Thyroid gland (tissue), 4 donors: ENCODE results near the gene CTBP1. TPM values are rescaled to one million over a fixed set of nuclear protein-coding genes. Genes with fewer than 3 reads are reported as not detected.

Experiments used
- DNase-seq, 2 donors: peaks; one replicate each; pipeline ENCODE4 v3.0.0-alpha.2; 2019
- H3K27ac ChIP-seq, 3 donors: fragments of 200-600 bp; sonication (generic); 1 replicate in 2 of 3; 2 replicates in 1 of 3; pipeline ENCODE4 v1.5.1; 2016 to 2019; ENCODE audit warnings: mild to moderate bottlenecking in 1 of 3, moderate library complexity in 1 of 3
- H3K27me3 ChIP-seq: fragments of 200-600 bp; sonication (generic); one replicate; pipeline ENCODE4 v1.5.1; 2019
- H3K36me3 ChIP-seq, 2 donors: fragments of 200-600 bp; sonication (generic); one replicate each; pipeline ENCODE4 v1.5.1; 2016 to 2019
- H3K4me1 ChIP-seq, 2 donors: fragments of 200-600 bp; sonication (generic); one replicate each; pipeline ENCODE4 v1.5.1; 2017 to 2019
- H3K4me3 ChIP-seq, 3 donors: fragments of 200-600 bp; sonication (generic); replicated peaks in 1 of 3; 1 replicate in 2 of 3; 2 replicates in 1 of 3; pipeline ENCODE4 v1.5.1; 2016; ENCODE audit warnings: mild to moderate bottlenecking in 1 of 3
- H3K9me3 ChIP-seq: fragments of 200-600 bp; sonication (generic); one replicate; pipeline ENCODE4 v1.5.1; 2017
- POLR2A ChIP-seq, 2 donors: fragments of 450-650 bp; IDR thresholded peaks; one replicate each; pipeline ENCODE4 v1.6.1; 2017; ENCODE audit warnings: antibody characterized with exemption in 2 of 2, mild to moderate bottlenecking in 2 of 2, moderate library complexity in 1 of 2
- WGBS, 2 donors: methylation state at CpG; one replicate each; pipeline ENCODE4 v1.1.5; 2017; 5-methylcytosine and 5-hydroxymethylcytosine counted together
- intact Hi-C: fragments of 100-400 bp; cut with DNase I; formaldehyde crosslinking; loops from one replicate; pipeline ENCODE4 v1.15.1; 2023
- total RNA-seq, 4 donors: library from RNA; depleted of rRNA; stranded (reverse); fragments of >200 nt; gene quantifications; one replicate each; pipeline ENCODE4 v1.2.3, GENCODE V29; 2016
- TF ChIP-seq, protein P1 (sequence below), 6 experiments: fragments of 200-600 bp in 3 of 6; fragments of 450-650 bp in 3 of 6; sonication (generic) in 3 of 6; IDR thresholded peaks; one replicate each; pipeline ENCODE4 v1.5.1; 2016 to 2019; ENCODE audit warnings: antibody characterized with exemption in 6 of 6, mild to moderate bottlenecking in 2 of 6, inconsistent platforms in 1 of 6, moderate library complexity in 1 of 6

CTBP1 gene
- total RNA-seq, 4 donors from 2014 or later, result 102 to 226 (median 177) TPM

DNA sequence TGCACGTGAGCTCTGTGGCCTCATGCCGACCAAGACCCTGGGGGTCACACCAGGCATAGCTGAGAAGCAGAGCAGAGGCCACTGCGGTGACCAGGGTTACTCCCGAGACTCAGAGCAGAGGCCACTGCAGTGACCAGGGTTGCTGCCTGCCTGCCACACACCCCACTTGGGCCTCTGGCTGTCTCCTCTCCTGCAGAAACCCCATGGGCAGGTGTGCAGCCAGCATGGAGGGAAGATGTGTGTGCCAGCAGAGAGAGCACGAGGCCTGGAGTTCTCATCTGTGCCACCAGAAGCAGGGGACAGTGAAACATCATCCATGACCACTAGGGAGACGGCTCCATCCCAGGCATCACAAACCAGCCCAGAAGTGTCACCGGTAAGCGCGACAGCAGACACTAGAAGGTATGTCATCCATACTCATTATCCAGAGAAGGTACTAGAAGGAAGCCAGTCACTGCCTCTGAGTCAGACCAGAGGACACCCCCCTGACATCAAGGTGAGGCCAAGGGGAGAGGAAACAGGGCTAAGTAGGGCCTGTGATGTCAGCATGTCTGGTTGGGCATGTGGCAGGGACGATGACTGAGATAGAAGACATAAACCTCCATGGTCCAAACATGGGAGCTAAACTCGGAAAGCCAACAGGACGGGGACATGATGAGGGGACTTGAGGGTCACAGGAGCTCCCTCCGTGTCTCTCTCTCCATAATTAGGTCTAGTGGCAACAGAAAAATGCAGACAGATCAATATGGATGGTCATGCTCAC, 52.3 kb downstream of the CTBP1 start:
- intact Hi-C loops, result no loop called here
- H3K4me1 ChIP-seq, result peaks cover 13 to 34% of the 10 kb centered on the region in 2 donors
- no peak overlapping the region for H3K4me3 ChIP-seq
- no peak overlapping the region for H3K27ac ChIP-seq
- TF ChIP-seq, protein P1, sequence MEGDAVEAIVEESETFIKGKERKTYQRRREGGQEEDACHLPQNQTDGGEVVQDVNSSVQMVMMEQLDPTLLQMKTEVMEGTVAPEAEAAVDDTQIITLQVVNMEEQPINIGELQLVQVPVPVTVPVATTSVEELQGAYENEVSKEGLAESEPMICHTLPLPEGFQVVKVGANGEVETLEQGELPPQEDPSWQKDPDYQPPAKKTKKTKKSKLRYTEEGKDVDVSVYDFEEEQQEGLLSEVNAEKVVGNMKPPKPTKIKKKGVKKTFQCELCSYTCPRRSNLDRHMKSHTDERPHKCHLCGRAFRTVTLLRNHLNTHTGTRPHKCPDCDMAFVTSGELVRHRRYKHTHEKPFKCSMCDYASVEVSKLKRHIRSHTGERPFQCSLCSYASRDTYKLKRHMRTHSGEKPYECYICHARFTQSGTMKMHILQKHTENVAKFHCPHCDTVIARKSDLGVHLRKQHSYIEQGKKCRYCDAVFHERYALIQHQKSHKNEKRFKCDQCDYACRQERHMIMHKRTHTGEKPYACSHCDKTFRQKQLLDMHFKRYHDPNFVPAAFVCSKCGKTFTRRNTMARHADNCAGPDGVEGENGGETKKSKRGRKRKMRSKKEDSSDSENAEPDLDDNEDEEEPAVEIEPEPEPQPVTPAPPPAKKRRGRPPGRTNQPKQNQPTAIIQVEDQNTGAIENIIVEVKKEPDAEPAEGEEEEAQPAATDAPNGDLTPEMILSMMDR (IDR thresholded peaks at IDR 0.05), result no peak
- no peak for TF ChIP-seq POLR2A (IDR thresholded peaks at IDR 0.05)
- 80 to 85% methylated on average over 7 to 11 of the region's 13 CpGs for WGBS, 2 donors
- no peak for DNase-seq
- H3K9me3 ChIP-seq, result no peaks in the 10 kb centered on the region
- H3K27me3 ChIP-seq, result no peaks in the 10 kb centered on the region
- no peaks in the 10 kb centered on the region for H3K36me3 ChIP-seq

DNA sequence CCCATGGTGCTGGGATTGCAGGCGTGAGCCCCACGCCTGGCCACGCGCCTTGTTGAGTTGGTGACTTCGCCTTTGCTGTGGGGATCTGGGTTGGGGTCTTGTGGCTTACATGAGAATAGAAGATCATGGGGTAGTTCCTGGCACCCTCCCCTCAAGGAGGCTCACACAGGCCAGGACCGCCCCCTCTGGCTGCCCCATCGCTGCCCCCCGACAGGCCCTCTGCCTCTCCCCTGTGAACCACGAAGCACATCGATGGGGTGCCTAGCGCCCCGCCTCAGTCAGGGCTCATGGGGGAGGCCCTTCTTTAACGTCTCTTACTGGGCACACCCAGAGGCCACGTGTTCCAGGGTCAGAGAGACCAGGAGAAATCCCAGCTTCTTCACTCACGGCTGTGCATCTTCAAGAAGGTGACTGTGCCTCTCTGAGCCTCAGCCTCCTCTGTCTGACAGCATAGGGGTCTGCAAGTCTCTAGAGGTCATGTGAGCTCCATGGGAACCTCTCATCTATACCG, 53.0 kb downstream of the CTBP1 start:
- no peak overlapping the region for H3K27ac ChIP-seq
- TF ChIP-seq POLR2A (IDR thresholded peaks at IDR 0.05), result no peak
- TF ChIP-seq, protein P1 (IDR thresholded peaks at IDR 0.05), result no peak
- no peaks in the 10 kb centered on the region for H3K27me3 ChIP-seq
- no peaks in the 10 kb centered on the region for H3K9me3 ChIP-seq
- peaks cover 15 to 35% of the 10 kb centered on the region in 2 donors for H3K4me1 ChIP-seq
- WGBS, 2 donors, result 87 to 92% methylated on average over 13 to 16 of the region's 16 CpGs
- intact Hi-C loops, result no loop called here
- H3K4me3 ChIP-seq, result no peak overlapping the region
- H3K36me3 ChIP-seq, result no peaks in the 10 kb centered on the region
- no peak for DNase-seq

DNA sequence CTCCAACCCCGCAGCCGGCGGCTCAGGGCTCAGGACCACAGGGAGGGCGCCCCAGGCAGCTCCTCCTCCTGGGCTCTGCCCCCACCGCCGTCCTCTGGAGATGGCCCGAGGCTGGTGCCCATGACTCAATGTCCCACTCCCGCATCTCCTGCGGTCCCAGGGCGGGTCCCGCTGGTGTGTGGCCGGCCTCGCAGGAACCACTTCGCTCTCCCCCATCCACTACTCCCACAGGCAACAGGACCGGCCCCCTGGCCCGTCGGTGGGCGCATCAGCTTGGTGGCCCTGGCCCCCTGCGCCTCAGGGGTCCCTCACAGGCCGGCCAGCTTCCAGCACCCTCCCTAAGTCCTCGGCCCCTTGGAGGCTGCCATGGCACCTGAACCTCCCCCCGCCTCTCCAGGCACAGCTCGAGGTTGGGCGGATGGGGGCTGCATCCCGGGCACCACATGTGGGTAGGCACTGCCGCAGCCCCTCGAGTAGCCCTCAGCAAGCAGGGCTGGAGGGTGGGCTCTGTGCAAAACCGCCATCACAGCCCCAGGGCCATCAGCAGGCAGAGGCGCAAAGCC, 53.7 kb downstream of the CTBP1 start:
- WGBS, 2 donors, result 86 to 94% methylated on average over 8 to 17 of the region's 29 CpGs
- Histone ChIP-seq H3K4me1 (peaks cover 15 to 29% of the 10 kb centered on the region in 2 donors), H3K36me3 (no peaks in the 10 kb centered on the region), H3K4me3 (no peak overlapping the region), H3K27me3 (no peaks in the 10 kb centered on the region), H3K9me3 (no peaks in the 10 kb centered on the region), H3K27ac (no peak overlapping the region)
- no peak for TF ChIP-seq POLR2A (IDR thresholded peaks at IDR 0.05)
- TF ChIP-seq, protein P1 (IDR thresholded peaks at IDR 0.05), result no peak
- intact Hi-C loops, result no loop called here
- no peak for DNase-seq

DNA sequence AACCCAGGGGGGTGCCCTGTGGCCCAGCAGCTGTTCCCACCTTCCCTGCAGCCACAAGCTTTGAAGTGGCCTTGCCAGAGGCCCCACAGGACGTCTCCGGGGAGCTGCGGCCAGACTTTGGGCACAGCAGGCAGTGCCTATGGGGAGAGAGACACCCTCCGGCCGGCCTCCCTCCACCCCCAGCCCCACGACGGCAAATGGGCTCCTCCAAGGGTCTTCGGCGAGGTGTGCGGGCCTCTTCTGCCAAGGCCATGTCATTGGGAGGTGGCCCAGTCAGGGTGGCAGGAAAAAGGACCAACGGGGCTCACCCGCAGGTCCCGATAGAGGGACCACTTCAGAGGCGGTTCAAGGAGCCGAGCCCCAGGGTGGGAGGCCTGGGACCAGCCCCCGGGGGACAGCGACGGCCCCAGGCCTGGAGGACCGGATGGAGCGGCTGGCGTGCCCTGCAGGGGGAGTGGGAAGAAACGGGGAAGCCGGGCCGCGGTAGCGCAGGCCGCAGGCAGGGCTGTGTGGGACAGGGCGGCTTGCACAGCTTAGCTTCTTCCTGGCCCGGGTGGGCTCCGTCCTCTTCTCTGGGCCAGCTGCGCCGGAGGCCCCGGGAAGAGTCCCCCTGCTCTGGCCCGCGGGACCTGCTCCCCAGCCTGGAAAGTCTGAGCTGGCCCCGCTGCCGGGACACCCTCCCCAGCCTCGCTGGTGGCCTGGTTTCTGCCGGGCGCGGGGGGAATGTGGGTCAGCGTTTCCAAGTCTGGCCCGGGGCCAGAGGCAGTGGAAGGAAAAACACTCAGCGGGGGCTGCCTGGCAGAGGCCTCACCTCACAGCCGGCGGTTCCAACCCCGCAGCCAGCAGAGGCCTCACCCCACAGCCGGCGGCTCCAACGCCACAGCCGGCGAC, 54.7 kb downstream of the CTBP1 start:
- intact Hi-C loops, result no loop called here
- Histone ChIP-seq H3K36me3 (no peaks in the 10 kb centered on the region), H3K4me3 (no peak overlapping the region), H3K9me3 (no peaks in the 10 kb centered on the region), H3K4me1 (peaks cover 15 to 29% of the 10 kb centered on the region in 2 donors), H3K27ac (peak overlapping the region in 1 of 3 donors; percentile 38), H3K27me3 (no peaks in the 10 kb centered on the region)
- TF ChIP-seq, protein P1 (IDR thresholded peaks at IDR 0.05), result no peak
- no peak for TF ChIP-seq POLR2A (IDR thresholded peaks at IDR 0.05)
- WGBS, 2 donors, result 67 to 70% methylated on average over 19 to 42 of the region's 52 CpGs
- DNase-seq, result peak; percentile 35 to 40
